ENCODE data around the gene NTHL1. TPM values are rescaled to one million over a fixed set of nuclear protein-coding genes. Genes with fewer than 3 reads are reported as not detected.

The NTHL1 gene
- total and polyA plus RNA-seq, 2 of the 13 experiments (the other 11 are each of a cell fraction or from before 2014, with no cell fraction given), result 47.5 to 64.9 TPM

GRCh38 chr16:2033057-2033908 lies 14.4 kb downstream of the NTHL1 start (continued):
- no peak for TF ChIP-seq ZNF615 (CRISPR knock-in tag; IDR thresholded peaks at IDR 0.05; ENCODE audit: borderline replicate concordance)
- no peak for TF ChIP-seq DDIT3 (CRISPR knock-in tag; IDR thresholded peaks at IDR 0.05)
- TF ChIP-seq JUN (CRISPR knock-in tag; IDR thresholded peaks at IDR 0.05), result no peak
- no peak for TF ChIP-seq DR1 (CRISPR knock-in tag; IDR thresholded peaks at IDR 0.05)
- TF ChIP-seq HHEX (CRISPR knock-in tag; IDR thresholded peaks at IDR 0.05), result no peak
- TF ChIP-seq, protein P1, sequence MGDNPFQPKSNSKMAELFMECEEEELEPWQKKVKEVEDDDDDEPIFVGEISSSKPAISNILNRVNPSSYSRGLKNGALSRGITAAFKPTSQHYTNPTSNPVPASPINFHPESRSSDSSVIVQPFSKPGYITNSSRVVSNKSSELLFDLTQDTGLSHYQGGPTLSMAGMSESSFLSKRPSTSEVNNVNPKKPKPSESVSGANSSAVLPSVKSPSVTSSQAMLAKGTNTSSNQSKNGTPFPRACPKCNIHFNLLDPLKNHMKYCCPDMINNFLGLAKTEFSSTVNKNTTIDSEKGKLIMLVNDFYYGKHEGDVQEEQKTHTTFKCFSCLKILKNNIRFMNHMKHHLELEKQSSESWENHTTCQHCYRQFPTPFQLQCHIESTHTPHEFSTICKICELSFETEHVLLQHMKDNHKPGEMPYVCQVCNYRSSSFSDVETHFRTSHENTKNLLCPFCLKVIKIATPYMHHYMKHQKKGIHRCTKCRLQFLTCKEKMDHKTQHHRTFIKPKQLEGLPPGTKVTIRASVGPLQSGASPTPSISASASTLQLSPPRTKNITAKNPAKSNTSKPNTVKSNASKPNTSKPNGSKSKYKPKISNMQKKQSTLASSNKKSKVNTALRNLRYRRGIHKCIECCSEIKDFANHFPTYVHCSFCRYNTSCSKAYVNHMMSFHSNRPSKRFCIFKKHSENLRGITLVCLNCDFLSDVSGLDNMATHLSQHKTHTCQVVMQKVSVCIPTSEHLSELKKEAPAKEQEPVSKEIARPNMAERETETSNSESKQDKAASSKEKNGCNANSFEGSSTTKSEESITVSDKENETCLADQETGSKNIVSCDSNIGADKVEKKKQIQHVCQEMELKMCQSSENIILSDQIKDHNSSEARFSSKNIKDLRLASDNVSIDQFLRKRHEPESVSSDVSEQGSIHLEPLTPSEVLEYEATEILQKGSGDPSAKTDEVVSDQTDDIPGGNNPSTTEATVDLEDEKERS (CRISPR knock-in tag; IDR thresholded peaks at IDR 0.05), result no peak
- no peak for TF ChIP-seq TP53 (CRISPR knock-in tag; conservative IDR thresholded peaks at IDR 0.05)
- TF ChIP-seq, protein P2, sequence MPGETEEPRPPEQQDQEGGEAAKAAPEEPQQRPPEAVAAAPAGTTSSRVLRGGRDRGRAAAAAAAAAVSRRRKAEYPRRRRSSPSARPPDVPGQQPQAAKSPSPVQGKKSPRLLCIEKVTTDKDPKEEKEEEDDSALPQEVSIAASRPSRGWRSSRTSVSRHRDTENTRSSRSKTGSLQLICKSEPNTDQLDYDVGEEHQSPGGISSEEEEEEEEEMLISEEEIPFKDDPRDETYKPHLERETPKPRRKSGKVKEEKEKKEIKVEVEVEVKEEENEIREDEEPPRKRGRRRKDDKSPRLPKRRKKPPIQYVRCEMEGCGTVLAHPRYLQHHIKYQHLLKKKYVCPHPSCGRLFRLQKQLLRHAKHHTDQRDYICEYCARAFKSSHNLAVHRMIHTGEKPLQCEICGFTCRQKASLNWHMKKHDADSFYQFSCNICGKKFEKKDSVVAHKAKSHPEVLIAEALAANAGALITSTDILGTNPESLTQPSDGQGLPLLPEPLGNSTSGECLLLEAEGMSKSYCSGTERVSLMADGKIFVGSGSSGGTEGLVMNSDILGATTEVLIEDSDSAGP (CRISPR knock-in tag; IDR thresholded peaks at IDR 0.05; ENCODE audit: borderline replicate concordance), result no peak
- no peak for TF ChIP-seq ZNF879 (CRISPR knock-in tag; IDR thresholded peaks at IDR 0.05)
- TF ChIP-seq, protein P3, sequence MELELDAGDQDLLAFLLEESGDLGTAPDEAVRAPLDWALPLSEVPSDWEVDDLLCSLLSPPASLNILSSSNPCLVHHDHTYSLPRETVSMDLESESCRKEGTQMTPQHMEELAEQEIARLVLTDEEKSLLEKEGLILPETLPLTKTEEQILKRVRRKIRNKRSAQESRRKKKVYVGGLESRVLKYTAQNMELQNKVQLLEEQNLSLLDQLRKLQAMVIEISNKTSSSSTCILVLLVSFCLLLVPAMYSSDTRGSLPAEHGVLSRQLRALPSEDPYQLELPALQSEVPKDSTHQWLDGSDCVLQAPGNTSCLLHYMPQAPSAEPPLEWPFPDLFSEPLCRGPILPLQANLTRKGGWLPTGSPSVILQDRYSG (CRISPR knock-in tag; IDR thresholded peaks at IDR 0.05), result no peak
- TF ChIP-seq NRL (CRISPR knock-in tag; IDR thresholded peaks at IDR 0.05; ENCODE audit: borderline replicate concordance), result no peak
- 0 out of 2 replicates have a peak, but pooled peaks have one; percentile 24 for TF ChIP-seq ZBED4 (CRISPR knock-in tag; IDR thresholded peaks at IDR 0.05; ENCODE audit: borderline replicate concordance)
- TF ChIP-seq ZNF83 (CRISPR knock-in tag; IDR thresholded peaks at IDR 0.05; ENCODE audit: borderline replicate concordance), result no peak
- TF ChIP-seq RNF2 (conservative IDR thresholded peaks at IDR 0.05; ENCODE audit: low read depth), result no peak
- TF ChIP-seq KDM3A (CRISPR knock-in tag; IDR thresholded peaks at IDR 0.05; ENCODE audit: low read depth), result 0 out of 2 replicates have a peak, but pooled peaks have one; percentile 47
- TF ChIP-seq, protein P4, sequence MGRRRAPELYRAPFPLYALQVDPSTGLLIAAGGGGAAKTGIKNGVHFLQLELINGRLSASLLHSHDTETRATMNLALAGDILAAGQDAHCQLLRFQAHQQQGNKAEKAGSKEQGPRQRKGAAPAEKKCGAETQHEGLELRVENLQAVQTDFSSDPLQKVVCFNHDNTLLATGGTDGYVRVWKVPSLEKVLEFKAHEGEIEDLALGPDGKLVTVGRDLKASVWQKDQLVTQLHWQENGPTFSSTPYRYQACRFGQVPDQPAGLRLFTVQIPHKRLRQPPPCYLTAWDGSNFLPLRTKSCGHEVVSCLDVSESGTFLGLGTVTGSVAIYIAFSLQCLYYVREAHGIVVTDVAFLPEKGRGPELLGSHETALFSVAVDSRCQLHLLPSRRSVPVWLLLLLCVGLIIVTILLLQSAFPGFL (CRISPR knock-in tag; IDR thresholded peaks at IDR 0.05), result no peak
- TF ChIP-seq JUND (CRISPR knock-in tag; IDR thresholded peaks at IDR 0.05), result 0 out of 2 replicates have a peak, but pooled peaks have one; percentile 15
